Activated effector memory CD4-positive, alpha-beta T cell treated with Interleukin-2 at 50 U/mL for 16 hours (primary cell): Measurements from ENCODE around the gene GH1.
"Not testable (repeated sequence)": the region's sequence is repeated elsewhere in the genome, so short reads cannot be mapped to it uniquely, and the experiment has no call there.

Experiments used
- DNase-seq: peaks from one replicate; pipeline ENCODE4 v3.0.0-alpha.2; 2020

The GH1 gene

DNA sequence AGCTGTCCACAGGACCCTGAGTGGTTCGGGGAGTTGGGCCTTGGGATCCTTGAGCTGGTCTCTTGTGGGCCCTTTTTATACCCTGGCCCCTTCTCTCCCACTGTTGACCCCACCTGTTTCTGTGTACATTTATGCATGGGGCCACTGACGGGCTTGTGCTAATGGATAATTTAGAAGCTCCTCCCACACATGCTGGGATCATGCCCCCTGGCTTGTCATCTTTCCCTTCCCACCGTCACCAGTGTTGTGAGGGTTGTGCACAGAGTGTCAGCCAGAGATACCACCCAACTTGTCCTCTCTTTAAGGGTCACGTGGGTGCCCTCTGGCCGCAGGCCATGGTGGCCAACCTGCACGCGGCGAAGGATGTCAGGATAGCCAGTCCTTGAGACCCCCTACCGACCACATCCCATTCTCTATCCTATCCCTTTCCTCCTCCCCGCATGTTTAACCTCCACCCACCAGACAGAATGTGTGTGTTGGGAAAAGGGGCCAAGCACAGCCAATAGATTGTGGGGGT, at the start of gene GH1:
TSS of gene GH1 (minus strand) at position 51 of the 517 bp plus-strand sequence. CDS start 63 bp downstream, outside the sequence.
- DNase-seq, result not testable (repeated sequence)

DNA sequence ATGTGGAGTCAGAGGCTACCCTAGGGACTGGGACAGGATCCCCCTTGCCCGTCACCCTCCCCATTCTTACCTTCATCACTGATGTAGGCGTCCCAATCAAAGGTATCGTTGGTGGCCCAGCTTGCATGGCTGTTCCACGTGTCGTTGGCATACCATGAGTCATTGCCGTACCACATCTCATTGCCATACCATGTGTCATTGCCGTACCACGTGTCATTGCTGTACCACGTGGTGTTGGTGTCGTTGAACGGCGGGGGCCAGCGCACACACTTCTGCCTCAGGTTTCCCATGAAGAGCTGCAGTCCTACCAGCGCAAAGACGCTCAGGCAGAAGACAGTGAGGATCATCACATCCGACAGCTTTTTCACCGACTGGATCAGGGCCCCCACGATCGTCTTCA, 49.3 kb upstream of the GH1 start:
- DNase-seq, result no peak

DNA sequence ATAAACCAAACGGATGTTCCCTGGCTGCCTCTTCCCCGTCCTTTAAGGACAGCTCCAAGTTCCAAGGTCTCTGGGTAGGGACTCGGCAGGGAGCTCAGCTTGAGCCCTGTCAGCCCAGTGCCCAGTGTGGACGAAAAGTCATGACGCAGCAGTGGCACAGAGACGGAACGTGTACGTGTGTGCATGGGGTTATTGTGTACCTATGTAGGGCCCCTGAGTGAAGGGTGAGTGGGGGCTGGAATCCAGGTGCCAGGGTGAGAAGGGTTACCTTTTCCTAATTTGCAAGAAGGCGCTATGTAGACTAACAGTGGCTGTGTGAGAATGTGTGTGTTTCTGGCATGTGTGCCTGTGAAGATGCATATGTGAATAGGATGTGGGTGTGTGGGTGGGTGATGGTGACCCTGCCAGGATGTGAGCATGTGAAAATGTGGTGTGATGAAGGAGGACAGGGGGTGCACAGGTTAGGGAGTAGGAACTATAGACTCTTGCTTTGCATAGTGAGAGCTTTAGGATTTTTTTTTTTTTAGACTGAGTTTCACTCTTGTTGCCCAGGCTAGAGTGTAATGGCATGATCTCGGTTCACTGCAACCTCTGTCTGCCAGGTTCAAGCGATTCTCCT, 48.1 kb upstream of the GH1 start:
- no peak for DNase-seq

DNA sequence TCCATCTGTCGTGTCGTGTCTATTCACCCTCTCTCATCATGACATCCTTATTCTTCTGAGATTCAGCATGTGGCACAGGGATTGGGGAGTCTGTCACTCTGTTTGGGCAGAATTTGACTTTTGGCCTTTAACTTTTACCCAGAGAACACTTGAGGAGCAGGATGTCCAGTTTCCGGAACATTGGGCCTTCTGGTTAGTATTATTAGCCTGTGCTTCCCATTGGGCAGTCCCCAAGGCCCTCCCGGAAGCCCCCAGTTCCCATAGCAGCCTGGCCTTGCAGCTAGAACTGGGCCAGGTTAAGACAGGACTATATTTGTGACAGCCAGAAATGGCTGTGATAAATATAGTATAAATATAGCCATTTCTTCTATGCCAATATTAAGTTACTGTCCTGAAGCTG, 44.5 kb upstream of the GH1 start:
- no peak for DNase-seq

DNA sequence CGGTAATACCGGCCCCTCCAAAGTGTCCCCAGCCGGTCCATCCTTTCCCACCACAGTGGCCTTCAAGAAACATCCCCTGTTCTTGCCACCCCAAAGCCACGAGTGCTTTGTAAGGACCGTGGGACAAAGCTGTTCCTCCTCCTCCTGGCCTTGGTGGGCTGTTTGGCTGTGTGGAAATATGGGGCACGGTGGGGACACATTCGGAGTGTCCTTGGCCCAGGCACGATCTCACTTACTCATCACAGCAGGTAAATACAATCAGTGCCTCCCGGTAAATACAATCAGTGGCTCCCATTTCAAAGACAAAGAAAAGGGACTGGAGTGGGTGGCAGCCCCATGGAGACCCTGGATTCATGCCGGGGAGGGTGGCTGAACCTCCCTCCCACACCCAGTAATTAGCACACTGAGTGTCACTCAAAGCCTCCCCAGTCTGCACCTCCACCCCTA, 43.7 kb upstream of the GH1 start:
- no peak for DNase-seq

DNA sequence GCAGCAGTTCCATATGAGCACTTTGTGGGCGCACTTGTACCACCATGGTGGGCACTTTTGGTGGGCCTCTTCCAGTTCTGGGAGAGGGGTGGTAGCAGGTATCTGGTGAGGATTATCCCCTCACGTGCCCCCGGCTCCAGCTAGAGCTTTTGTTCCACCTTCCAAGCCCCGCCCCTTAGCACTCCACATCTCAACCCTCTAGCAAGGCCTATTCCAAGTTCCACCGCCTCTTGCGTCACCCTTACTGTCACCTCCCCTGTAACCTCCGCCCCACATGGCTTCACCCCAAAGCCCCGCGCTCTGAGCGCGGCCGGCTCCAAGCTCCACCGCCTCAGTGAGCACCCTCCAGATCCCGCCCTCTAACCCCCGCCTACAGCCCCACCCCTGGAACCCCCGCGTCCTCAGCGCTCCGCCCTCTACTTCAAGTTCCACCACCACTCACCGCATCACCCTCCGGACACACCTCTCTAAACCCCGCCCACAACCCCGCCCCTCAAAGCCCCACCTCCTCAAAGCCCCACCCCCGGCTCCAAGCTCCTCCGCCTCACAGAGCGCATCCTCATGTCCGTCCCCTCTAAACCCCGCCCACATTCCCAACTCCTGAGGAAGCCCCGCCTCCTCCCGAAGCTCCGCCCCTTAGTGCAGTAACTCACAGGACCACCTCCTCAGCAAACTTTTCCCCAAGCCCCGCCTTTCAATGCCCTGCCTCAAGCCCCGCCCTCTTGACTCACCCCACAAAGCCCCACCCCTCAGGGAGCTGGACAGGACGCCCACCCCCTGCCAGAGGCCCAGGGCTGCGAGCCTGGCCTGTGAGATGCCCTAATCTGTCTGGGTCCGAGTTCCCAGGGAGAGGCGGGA, 42.9 kb upstream of the GH1 start:
- DNase-seq, result no peak

DNA sequence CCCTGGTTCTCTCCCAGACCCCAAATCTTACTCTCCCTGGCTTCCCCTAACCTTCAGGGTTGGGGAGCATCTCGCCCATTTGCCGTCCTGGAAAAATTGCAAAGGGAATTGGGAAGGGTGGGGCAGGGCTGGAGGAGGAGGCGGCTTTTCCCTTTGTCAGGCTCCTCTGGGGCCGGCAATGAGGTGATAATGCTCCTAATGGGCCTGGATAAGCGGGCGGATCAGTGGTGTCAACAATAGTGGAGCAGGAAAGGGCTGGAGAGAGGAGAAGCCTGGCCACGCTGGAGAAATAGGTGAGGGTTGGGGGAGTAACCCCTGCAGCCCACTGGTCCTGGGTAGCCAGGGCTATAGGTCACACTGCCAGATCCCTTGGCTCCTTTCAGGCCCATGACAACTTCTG, 41.8 kb upstream of the GH1 start:
- no peak for DNase-seq

DNA sequence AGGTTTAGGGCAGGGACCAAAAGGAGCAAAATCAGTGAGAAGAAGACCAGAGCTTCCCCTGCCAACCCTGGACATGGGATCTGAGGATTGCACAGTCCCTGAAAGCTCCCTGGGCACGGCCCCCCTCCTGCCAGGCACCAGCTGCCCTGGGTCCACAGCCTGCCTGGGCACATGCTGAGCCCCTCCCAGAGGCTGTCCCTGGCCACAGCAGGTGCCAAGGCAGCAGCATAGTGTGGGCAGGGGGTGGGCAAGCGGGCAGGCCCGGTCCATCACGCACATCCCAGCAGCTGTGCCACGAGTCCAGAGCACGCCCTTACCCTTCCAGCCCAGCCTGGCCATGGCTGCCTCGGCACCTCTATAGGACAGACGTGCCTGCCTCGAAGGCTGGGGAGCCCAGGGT, 41.4 kb upstream of the GH1 start:
- DNase-seq, result no peak

DNA sequence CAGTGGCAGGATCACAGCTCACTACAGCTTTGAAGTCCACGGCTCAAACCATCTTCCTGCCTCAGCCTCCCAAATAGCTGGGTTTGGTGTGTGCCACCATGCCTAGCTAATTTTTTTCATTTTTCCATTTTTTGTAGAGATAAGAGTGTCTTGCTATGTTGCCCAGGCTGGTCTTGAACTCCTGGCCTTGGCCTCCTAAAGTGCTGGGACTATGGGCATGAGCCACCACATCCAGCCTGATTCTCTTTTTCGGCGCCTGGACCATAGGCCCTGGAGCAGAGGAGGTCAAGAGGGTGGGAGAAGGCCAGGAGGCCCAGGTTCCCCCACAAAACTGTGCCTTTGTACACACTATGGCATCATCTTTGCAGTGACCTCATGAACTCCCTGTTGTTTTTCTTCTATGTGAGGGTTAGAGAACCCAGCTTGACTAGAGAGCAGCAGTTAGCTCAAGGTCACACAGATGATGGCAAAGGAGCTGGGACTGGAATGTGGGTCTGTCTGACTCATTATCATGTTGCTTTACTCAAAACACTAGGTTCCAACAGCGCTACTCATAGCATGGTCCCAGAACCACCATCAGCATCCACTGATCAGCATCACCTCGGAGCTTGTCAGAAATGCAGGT, 37.8 kb upstream of the GH1 start:
- DNase-seq, result no peak

DNA sequence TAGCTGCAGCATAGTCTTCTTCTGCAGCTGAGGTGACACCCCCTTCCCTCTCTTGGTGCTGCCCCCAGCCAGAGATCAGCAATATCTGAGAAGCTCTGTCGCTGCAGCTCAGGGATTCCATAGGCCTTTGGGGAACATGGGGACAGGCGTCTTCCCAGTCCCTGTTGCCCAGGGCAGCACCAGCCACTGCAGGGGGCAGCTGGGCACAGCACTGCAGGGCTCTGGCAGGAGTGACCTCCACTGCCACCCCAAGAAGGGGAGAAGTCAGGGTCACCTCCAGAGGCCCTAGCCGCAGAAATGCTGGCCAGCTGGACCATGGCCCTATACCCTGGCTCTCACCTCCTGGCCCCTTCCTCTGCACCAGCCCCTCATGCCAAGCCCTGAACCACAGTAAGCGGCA, 37.2 kb upstream of the GH1 start:
- no peak for DNase-seq

DNA sequence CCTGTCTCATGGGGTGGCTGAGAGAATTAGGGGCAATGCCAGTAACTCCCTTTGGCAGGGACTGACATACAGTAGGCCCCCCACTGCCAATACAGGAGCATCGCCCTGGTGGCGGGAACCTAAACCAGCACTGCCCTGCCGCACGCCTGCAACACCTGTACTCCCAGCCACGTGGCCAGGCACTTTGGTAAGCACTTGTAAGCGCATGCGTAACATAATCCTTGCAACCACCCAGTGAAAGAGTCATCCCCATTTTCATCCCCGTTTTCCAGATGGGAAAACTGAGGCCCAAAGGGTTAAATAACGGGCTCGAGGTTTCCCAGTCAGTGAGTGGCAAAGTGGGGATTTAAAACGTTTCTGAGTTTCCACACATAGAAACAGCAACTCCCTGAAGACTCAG, 36.6 kb upstream of the GH1 start:
- no peak for DNase-seq

DNA sequence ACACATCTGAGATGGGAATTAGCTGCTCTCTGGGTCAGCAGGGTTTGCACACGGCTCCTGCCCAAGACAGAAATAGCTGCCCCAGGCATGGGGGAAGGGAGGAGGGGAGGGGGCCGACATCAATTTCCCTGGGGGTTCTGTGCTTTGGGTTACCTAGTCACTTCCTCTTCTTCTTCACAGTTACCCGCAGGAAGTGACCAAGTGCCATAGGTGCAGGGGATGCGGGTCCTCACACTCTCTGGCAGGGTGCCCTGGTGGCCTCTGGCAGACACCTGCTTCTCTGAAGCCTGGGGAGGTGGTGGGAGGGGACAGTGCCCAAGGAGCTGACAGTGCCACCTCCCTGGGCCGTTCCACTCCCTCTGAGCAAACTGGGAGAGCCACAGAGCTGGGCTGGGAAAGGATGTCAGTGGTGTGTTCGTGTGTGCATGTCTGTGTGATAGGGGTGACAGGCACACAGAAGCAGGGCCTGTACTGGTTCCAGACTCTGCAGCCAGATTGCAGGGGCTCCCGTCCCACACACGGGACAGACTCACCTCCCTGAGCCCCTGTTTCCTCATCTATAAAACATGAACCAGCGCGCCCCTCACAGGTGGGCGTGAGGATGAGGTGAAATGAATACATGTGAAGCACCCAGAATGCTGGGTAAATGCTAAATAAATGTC, 35.9 kb upstream of the GH1 start:
- peak; percentile 31 for DNase-seq

DNA sequence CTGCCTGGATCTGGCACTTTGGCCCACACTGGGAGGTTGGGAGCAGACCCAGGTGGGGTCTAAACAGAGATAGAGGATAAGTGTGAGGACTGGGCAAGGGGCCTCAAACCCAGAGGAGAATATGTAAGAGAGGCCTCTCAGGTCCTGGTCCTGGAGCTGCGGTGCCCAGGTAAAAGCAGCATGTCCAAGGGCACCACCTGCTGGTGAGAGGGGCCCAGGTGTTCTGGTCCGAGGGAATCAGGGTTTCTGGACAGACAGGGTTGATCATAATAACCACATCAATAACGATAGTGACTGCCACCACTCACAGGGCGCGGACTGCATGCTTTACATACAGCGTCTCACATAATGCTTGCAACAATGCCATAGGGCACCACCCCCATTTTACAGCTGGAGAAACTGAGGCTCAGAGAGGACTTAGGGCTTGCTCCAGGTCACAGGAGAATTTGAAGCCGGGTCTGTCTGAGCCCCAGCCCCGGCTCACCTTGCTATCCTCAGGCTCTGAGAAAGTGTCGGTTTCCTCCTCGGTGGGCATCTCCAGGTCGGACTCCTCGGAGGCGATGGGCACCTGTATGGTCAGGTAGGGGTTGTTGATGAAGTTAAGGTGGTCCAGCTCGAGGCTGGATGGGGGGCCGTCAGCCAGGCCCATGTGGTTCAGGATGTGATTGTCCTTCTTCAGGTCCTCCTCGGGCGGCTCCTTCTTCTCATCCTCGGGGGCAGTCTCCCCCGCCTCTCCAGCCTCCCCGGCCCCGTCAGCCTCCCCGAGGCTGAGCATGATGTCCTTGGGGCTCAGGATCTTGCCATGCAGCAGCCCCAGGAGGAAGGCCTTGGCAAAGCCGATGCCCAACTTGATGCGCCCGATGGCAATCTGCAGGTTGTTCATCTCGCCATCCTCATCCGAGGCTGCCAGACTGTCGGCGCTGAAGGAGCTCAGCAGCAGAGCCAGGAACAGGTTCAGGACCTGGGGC, 32.6 kb upstream of the GH1 start:
- no peak for DNase-seq

DNA sequence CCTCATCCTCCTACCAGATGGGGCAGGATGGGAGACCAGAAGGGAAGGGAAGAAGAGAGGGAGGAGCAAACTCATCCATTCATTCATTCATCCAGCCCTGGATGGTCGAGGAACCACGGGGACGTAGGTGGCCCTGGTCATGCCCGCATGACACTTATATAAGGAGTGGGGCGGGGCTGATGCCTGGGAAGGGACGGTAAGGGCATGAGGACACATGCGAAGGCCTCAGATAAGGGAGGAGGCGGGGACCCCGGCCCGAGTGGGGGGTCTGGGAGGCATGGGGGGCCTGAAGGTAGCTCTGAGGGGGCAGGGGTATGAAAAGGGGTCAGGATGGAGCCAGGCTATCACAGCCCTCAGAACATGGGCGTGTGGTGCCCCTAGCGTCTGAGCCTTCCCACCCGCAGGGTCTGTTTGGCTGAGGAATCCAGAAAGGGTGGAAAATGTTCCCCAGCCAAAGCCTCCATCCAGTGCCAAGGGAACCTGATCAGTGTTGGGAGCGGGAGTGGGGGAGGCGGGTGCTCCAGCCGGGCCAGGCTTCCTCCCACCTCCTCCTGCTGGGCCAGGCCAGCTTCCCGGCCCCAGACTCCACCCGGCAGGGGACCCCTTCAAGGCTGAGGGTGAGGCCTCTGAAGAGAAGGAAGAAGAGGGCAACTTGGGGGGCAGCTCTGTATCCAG, 31.1 kb upstream of the GH1 start:
- DNase-seq, result no peak

DNA sequence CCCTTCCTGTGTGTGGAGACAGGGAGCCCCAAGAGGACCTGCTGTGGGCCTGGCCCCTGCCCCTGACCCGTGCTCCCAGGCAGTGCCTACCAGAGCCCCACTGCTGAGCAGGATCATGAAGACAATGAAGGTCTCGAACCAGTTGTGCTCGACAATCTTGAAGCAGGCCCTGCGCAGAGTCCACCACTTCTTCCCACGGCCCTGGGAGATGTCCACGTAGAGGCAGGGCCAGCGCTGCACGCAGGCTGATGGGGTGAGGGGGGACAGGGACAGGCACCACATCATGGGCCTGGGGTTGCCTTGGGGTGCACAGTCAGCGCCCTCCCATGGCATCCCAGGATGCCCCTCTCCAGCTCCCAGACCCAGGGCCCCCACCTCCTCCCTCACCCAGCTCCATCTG, 29.9 kb upstream of the GH1 start:
- DNase-seq, result no peak

DNA sequence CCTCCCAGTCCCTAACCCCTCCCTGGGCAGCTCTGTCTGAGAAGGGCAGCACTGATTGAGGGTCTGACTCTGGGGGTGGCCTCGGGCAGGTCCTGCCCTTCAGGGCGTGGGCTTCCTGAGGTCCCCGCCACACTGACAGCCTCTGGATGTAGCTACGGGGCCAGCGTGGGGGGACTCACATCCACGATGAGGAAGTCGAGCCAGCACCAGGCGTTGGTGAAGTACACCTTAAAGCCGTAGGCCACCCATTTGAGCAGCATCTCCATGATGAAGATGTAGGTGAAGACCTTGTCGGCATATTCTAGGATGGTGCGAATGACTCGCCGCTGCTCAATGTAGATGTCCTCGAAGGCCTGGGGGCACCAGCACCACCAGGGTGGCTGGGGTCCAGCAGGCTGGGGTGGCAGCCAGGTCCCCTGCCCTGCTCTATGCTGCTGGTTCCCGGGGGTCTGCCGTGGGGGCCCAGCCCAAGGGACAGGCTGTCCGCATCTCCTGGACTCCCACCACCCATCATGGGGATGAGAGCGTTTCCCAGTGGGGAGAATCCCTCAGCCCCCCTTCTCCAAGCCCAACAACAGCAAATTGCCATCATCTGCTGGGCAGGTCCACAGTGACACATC, 29.2 kb upstream of the GH1 start:
- no peak for DNase-seq

DNA sequence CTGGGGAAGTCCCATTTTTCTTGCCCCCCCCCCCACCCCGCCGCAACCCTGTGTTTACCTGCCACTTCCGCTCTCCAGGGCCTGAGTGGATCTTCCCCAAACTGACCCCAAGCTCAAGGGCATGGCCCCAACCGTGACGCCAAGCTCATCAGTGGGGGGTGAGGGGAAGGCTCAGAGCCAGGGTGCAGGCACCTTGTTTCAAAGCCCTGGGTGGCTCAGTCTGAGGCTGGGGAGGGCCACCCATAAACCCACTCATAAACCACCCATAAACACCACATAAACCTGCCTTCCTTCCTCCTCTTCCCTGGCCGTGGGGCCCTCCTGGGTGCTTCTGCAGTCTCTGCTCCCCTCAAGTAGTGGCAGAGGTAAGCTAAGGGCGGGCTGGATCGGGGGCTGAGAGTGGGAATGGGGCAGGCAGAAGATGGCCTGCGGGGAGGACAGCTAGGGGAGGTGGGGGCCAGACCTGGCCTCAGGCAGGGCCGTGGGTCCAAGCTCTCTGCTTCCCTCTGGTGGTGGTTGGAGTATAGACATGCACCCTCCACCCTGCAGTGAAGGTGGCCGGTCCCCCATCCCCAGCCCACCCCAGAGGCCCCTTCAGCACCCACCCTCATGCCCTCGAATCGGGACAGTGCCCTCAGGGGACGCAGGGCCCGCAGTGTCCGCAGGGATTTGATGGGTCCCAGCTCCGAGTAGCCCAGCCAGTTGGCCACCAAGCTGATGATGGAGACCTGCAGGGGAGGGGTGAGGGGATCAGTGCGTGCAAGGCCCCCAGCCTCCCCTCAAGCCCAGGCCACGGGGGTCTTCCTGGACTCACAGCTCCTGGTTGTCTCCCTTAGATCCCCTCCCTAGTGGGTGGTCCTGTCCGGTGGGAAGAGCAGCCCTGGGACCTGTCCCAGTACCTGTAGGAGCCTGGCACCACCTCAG, 28.1 kb upstream of the GH1 start:
- peak; percentile 33 for DNase-seq

DNA sequence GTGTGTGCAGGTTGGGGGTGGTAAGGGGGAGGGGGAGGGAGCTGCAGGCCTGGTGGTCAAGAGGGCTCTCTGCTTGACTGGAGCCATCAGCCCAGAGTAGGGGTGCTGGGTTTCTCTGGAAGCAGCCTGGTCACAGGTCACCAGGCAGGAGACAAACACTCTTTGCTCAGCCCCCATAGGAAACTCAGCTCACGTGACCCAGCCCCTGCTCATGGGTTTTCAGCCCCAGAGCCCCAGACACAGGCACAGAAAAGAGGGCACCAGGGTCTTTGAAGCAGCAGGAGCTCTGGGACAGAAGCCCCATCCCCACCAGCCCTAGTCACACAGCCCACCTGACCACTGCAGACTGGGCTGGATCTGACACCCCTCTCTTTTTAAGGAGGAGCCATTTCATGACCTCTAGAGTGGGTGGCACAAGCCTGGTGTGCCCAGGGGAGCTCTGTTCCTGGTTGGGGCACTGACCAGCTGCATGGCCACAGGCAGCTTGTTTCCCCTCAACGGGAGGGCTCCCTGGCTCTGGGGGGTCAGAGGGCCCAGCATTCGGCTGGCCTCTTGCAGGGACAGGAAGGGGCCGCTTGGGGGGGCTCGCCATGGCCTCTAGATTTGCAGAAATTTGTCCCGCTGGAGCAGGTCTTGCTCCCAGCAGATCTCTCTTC, 27.3 kb upstream of the GH1 start:
- DNase-seq, result no peak
